Right renal pelvis (tissue), 4 donors: ENCODE measurements around the gene UBE4A. TPM values are rescaled to one million over a fixed set of nuclear protein-coding genes. Genes with fewer than 3 reads are reported as not detected.

ENCODE experiments used
- DNase-seq, 4 donors: peaks; one replicate each; pipeline ENCODE4 v3.0.0-alpha.2; 2013; ENCODE audit warnings: low read depth in 4 of 4, low spot score in 3 of 4, missing footprints in 1 of 4
- polyA plus RNA-seq, 4 donors: library from polyadenylated mRNA; unstranded; fragments of 120-200 nt; gene quantifications; one replicate each; pipeline ENCODE4 v1.2.1, GENCODE V29; 2013; ENCODE audit not compliant: insufficient read length in 4 of 4

Gene UBE4A
- polyA plus RNA-seq, 4 donors: 35.7 to 43.2 (median 41.0) TPM

DNA sequence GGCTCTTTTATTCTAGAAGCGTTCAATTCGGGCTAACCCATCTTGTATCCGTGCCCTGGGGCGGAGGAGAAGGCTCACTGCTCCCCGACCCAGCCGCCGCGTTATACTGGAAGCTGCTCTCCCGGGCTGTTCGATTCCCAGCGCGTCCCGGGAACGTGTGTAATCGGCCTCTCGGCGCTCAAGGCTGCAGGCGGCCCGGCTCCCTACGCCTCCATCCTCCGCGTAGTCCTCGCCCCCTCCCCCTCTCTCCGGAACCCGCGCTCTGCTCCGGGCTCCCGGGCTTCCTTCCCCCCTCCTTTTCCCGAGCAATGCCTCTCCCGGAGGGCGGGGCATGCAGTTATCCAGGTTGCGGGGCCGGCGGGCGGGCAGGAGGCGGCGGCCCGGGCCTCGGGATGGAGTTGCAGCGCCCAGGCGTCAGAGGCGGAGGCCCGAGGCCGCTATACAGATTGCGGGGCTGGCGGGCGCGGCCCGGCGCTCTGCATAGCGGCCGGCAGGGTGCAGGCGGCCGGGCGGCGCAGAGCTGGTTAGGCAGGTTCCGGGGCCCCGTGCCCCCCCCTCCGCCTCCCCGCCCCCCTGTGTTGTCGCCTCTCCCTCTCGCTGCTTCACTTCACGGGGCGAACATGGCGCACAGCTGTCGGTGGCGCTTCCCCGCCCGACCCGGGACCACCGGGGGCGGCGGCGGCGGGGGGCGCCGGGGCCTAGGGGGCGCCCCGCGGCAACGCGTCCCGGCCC lies 76.7 kb downstream of the UBE4A start, which contains the start of gene KMT2A:
TSS of gene KMT2A (plus strand) at position 600 of the 732 bp plus-strand sequence. CDS start at position 621, 21 bp downstream.
- DNase-seq: peak; percentile 92 to 96 (median 94)

DNA sequence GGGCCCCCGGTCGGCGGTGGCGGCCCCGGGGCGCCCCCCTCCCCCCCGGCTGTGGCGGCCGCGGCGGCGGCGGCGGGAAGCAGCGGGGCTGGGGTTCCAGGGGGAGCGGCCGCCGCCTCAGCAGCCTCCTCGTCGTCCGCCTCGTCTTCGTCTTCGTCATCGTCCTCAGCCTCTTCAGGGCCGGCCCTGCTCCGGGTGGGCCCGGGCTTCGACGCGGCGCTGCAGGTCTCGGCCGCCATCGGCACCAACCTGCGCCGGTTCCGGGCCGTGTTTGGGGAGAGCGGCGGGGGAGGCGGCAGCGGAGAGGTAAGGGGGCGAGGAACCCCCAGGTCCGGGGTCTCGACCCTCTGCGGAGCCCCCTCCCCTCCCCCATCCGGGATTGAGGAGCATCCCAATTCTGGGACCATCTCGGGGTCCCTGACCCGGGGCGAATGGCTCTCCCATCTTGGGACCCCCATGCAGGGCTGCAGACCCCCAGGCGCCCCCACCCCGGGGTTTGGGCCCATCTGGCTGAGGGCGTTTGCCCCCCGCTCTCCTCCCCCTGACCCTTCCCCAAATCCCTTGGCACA lies 77.3 kb downstream of the UBE4A start:
- peak in 1 of 4 donors; percentile 18 for DNase-seq

DNA sequence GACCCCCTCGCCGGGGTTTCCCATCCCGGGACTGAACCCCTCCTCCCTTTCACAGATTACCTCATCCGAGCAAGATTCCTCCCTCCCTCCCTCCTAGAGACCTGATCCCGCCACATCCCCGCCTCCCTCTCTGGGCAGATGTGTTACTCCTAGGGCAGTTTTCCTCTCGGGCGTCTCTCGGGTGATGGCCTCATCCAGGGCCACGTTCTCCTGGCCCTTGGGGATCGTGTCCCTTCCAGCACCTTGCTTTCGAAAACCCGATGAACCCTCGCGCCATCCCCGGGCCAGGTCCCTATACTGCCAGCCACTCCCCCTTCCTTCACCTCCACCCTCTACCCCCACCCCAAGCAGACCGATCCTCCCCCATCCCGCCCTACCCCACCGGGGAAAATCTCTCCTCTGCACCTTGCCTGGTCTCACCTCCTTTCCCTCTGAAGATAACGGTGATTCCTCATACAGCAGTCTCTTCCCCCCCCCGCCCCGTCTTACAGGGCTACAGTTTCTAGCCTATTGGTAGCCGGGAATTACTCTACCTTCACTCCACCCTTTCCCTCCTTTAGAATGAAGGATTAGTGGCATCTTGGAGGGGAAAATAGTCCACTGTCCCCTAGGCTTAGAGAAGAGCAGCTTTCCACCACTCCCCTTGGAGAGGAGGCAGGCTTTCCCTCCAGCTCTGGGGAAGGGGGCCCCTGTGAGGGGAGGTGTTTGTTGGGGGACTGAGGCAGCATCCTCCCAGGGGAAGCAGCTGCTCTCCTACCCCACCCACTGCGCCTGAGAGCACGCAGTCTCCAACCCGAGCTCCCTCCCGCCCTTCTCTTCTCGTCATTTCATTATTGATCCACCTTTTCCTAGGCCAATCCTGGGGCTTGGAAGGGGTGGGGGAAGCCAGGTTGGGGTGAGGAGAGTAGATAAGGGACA lies 78.1 kb downstream of the UBE4A start:
- DNase-seq: peak in 2 of 4 donors; percentile 21 to 39

GRCh38 chr11:118438314-118438931 lies 79.0 kb downstream of the UBE4A start:
- DNase-seq: peak in 2 of 4 donors; percentile 47 to 67

DNA sequence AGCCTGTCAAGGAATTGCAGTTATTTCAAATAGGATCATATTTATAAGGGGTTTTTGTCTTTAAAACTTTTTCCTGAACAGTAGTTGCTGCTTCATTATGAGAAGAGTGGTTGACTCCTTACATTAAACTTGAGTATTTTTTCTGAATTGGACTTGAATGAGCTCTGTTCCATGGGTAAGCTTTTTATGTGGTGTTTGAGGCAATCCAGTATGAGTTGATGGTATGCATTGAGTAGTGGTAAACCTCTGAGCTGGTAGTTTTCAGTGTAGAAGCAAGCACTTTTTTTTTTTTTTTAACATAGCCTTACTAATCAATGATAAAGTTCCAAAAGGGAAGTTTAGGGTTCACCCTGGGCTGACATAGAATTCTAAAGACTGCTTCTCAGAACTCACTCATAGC lies 80.2 kb downstream of the UBE4A start:
- no peak for DNase-seq

DNA sequence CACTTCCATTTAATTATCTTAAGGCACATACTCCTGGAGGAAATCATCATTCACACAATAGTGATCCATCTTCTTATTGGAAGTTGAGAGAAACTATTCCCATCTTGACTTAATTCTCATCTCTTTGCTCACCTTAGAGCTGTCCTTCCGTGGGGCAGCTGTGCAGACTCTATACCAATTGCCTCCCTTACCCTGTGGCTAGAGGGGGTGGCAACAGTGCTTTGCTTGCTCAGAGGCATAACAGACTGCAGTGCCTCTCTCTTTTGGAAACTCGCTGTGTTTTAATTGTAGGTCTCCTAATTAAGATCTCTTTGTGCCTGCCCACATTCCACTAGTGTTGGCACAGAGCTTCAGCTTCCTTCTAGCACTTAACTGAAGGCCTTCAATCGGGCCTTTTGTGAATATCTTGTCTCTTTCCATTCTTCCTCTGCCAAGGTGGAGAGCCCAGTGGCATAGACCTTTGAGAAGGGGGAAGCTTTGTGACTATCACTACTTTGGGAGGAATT lies 82.4 kb downstream of the UBE4A start:
- DNase-seq: no peak

DNA sequence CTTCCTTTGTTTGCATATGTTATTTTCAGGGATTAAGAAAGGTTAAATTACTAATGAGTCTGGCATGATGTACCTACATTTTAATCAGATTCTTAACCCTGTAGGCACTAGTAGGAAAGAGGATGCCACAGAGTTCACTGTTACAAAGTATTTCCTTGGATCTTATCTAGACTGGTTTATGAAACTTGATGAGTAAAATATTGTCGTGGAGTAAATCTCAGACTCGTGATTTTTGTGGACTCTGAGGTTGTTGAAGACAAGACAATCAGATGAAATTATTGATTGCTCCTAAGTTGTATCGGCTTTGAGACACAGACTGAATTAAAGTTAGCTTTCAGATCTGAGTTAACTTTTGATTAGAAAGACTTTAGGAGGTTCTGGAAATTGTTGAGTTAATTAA lies 82.9 kb downstream of the UBE4A start:
- DNase-seq: no peak

DNA sequence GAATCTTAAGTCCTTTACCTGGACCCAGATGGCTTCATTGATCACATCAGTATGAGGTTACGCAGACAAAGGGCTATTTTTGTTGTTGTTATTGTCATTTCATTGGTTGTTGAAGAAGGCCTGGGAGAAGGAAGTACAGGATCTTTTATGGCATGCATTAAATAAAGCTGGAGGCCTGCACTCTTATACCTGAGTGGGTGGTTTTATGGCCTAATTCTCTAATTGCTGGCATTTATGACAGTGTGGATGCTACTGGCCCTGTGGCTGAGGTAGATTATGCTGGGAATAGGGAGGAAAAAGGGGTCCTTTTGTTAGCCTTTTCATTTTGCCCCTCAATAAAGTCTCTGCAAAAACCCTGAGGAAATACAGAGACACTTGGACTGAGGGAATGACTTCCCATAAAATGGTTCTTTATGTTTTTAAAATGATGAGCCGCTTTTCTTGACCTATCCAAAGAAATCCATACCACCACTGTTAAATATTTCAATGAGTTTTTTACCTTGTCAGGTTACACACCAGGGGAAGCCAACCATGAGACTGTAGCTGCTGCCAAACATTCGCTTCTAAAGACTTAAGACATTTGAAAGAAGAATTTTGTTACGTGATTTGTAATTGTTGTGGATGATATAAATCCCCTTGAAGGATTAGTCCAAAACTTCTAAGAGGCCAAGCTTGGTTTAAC lies 83.6 kb downstream of the UBE4A start:
- no peak for DNase-seq

DNA sequence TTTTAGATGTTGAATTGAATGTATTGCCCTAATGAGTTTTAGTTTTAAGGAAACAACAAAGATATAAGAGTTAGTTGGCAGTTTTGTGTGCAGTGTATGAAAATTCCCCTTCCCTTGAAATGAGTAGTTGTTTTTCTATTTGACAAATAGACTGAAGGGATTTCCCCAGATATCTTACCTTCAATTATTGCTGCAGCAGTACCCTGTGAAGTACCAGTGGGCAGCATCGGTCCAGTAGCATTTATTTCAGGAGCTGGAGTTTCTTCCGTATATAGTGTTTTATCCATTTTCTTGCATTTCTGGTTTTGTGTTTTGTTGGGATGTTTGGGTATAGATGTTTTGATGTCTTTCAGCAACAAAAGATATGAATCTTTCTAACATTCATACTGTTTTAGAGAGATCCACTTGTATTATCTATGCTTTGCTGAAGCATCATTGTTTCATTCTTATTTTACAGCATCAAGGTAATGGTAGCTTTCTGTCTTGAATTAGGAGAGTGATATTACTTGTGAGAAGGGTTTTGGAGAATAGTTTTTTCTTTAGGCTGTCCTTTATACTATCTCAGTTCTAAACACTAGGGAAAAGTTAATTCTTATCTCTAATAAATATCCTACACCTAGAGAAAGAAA lies 84.3 kb downstream of the UBE4A start:
- DNase-seq: no peak

GRCh38 chr11:118447423-118447822 lies 88.0 kb downstream of the UBE4A start:
- DNase-seq: no peak

GRCh38 chr11:118448294-118448693 lies 88.9 kb downstream of the UBE4A start:
- no peak for DNase-seq

Other genes starting within 250 kb of the UBE4A start
- gene SCN4B, start 206.8 kb upstream of the UBE4A start, polyA plus RNA-seq: 1 to 10 TPM in 2 of 4 donors, under 1 TPM in 2; 0.89 to 1.6 (median 1.1) TPM
- 1 to 10 TPM; 4.4 to 4.9 (median 4.7) TPM for gene SCN2B, start 183.0 kb upstream of the UBE4A start, polyA plus RNA-seq
- 1 to 10 TPM; 1.7 to 2.9 (median 2.7) TPM for gene JAML, start 134.6 kb upstream of the UBE4A start, polyA plus RNA-seq
- 1 to 10 TPM; 5.4 to 6.3 (median 6.0) TPM for gene MPZL3, start 107.2 kb upstream of the UBE4A start, polyA plus RNA-seq
- gene MPZL2, start 95.3 kb upstream of the UBE4A start, polyA plus RNA-seq: 10 to 100 TPM; 22.3 to 24.5 (median 23.6) TPM
- 1 to 10 TPM in 1 of 4 donors, under 1 TPM in 3; 0.28 to 1.2 (median 0.53) TPM for gene CD3E, start 54.9 kb upstream of the UBE4A start, polyA plus RNA-seq
- gene CD3D, start 16.9 kb upstream of the UBE4A start, polyA plus RNA-seq: under 1 TPM; 0.24 to 0.95 (median 0.44) TPM
- gene CD3G, start 15.3 kb upstream of the UBE4A start, polyA plus RNA-seq: under 1 TPM; 0.15 to 0.47 (median 0.19) TPM
- gene ATP5MG, start 42.0 kb downstream of the UBE4A start, polyA plus RNA-seq: 100 to 1,000 TPM; 398 to 470 (median 428) TPM
- gene KMT2A, start 76.9 kb downstream of the UBE4A start, polyA plus RNA-seq: 10 to 100 TPM; 34.4 to 41.7 (median 40.2) TPM
- gene TTC36, start 167.9 kb downstream of the UBE4A start, polyA plus RNA-seq: 1 to 10 TPM in 2 of 4 donors, under 1 TPM in 2; 0.55 to 2.5 (median 1.2) TPM
- 10 to 100 TPM; 26.0 to 31.3 (median 29.2) TPM for gene TMEM25, start 171.6 kb downstream of the UBE4A start, polyA plus RNA-seq
- gene IFT46, start 206.3 kb downstream of the UBE4A start, polyA plus RNA-seq: 10 to 100 TPM; 36.4 to 44.5 (median 44.0) TPM
- gene ARCN1, start 212.8 kb downstream of the UBE4A start, polyA plus RNA-seq: 100 to 1,000 TPM; 179 to 199 (median 199) TPM
- 100 to 1,000 TPM; 117 to 146 (median 122) TPM for gene PHLDB1, start 248.0 kb downstream of the UBE4A start, polyA plus RNA-seq